HG03280 (cell line): ENCODE results near the gene E2F6.

Source experiments
- ATAC-seq: cut with Tn5 transposase; IDR thresholded peaks from one replicate; pipeline ENCODE4 v1.9.1; 2021; ENCODE audit warnings: mild to moderate bottlenecking, moderate library complexity; ENCODE audit not compliant: unreplicated experiment

Gene E2F6

GRCh38 chr2:11494310-11494709 lies 28.3 kb upstream of the E2F6 start:
- no peak for ATAC-seq

GRCh38 chr2:11493282-11493681 lies 27.3 kb upstream of the E2F6 start:
- ATAC-seq = no peak

GRCh38 chr2:11492720-11493119 lies 26.8 kb upstream of the E2F6 start:
- no peak for ATAC-seq

- no peak for ATAC-seq
Measured at GRCh38 chr2:11492244-11492643, 26.3 kb upstream of the E2F6 start.

- no peak for ATAC-seq
Measured at GRCh38 chr2:11491348-11491933, 25.5 kb upstream of the E2F6 start.

- ATAC-seq = no peak
Measured at GRCh38 chr2:11490194-11490593, 24.2 kb upstream of the E2F6 start.

GRCh38 chr2:11488809-11489208 lies 22.8 kb upstream of the E2F6 start:
- no peak for ATAC-seq

- no peak for ATAC-seq
Measured at GRCh38 chr2:11483806-11484617, 18.1 kb upstream of the E2F6 start.

- no peak for ATAC-seq
Measured at GRCh38 chr2:11482473-11483035, 16.6 kb upstream of the E2F6 start.

GRCh38 chr2:11481789-11482472 lies 16.0 kb upstream of the E2F6 start:
- no peak for ATAC-seq

GRCh38 chr2:11481426-11481788 lies 15.4 kb upstream of the E2F6 start:
- no peak for ATAC-seq

- ATAC-seq = no peak
Measured at GRCh38 chr2:11480859-11481258, 14.9 kb upstream of the E2F6 start.

GRCh38 chr2:11480406-11480805 lies 14.4 kb upstream of the E2F6 start:
- ATAC-seq = no peak

- ATAC-seq = no peak
Measured at GRCh38 chr2:11478899-11479605, 13.1 kb upstream of the E2F6 start.

GRCh38 chr2:11477994-11478393 lies 12.0 kb upstream of the E2F6 start:
- peak; percentile 75 for ATAC-seq

- no peak for ATAC-seq
Measured at GRCh38 chr2:11473659-11474433, 7.9 kb upstream of the E2F6 start.

- ATAC-seq = no peak
Measured at GRCh38 chr2:11467749-11468148, 1.8 kb upstream of the E2F6 start.

GRCh38 chr2:11467129-11467649 lies 1.2 kb upstream of the E2F6 start:
- ATAC-seq = no peak

- ATAC-seq = peak; percentile 19
Measured at GRCh38 chr2:11466307-11467128, 557 bp upstream of the E2F6 start.
